Measurements from ENCODE around the gene F2.
A peak's percentile ranks its signal among the peaks of the same experiment; 100 is the strongest.
"Not testable (repeated sequence)": the region's sequence is repeated elsewhere in the genome, so short reads cannot be mapped to it uniquely, and the experiment has no call there.

The F2 gene

GRCh38 chr11:46705070-46705688 is 13.8 kb upstream of the F2 start:
- Histone ChIP-seq H3K9ac (ENCODE audit: low read length) (no peak overlapping the region), H3K9me3 (ENCODE audit: control insufficient read depth, low read length) (no peaks in the 10 kb centered on the region), H2BK120ac (ENCODE audit: low read depth, low read length) (no peak overlapping the region), H3K4me1 (ENCODE audit: control insufficient read depth, insufficient read depth, low read depth, low read length) (peaks cover 4% of the 10 kb centered on the region), H2BK15ac (ENCODE audit: low read depth, poor library complexity, severe bottlenecking) (no peak overlapping the region), H3K23ac (ENCODE audit: low read length in 2 of 2) (no peak overlapping the region), H2BK12ac (ENCODE audit: low read length in 2 of 2) (no peak overlapping the region), H2AK5ac (ENCODE audit: low read length, severe bottlenecking) (no peak overlapping the region), H2AFZ (ENCODE audit: low read depth, low read length) (no peak overlapping the region), H3K4ac (ENCODE audit: low read depth in 1 of 2, low read length in 2 of 2) (no peak overlapping the region), H3K36me3 (ENCODE audit: control insufficient read depth in 1 of 2, insufficient read depth in 2 of 2, low read depth in 1 of 2, low read length in 2 of 2) (peaks cover 52 to 56% of the 10 kb centered on the region in 2 experiments), H3K14ac (ENCODE audit: low read length in 2 of 2) (no peak overlapping the region), H3K4me3 (ENCODE audit: insufficient read depth in 1 of 2, low read depth in 1 of 2, low read length in 2 of 2) (no peak overlapping the region), H4K91ac (ENCODE audit: low read length) (no peak overlapping the region), H2BK5ac (ENCODE audit: low read depth, low read length, poor library complexity, severe bottlenecking) (no peak overlapping the region), H3K79me1 (replicated peaks; ENCODE audit: low read length, poor library complexity, severe bottlenecking) (peaks cover 37% of the 10 kb centered on the region), H3K27ac (ENCODE audit: low read length, poor library complexity, severe bottlenecking) (no peak overlapping the region), H4K8ac (ENCODE audit: low read length) (no peak overlapping the region), H3K27me3 (ENCODE audit: control insufficient read depth in 1 of 2, insufficient read depth in 1 of 2, low read length in 2 of 2) (no peaks in the 10 kb centered on the region), H3K4me2 (ENCODE audit: low read length, poor library complexity, severe bottlenecking) (no peak overlapping the region), H3K18ac (ENCODE audit: low read depth in 1 of 2, low read length in 2 of 2) (no peak overlapping the region)
- 98% methylated on average over 31 of the region's 31 CpGs for WGBS
- DNase-seq = no peak

- no peak overlapping the region for H2BK5ac ChIP-seq (ENCODE audit: low read depth, low read length, poor library complexity, severe bottlenecking)
Observed at GRCh38 chr11:46706886-46707285, 12.1 kb upstream of the F2 start.

GRCh38 chr11:46709351-46709750 is 9.7 kb upstream of the F2 start:
- H3K4me1 ChIP-seq (ENCODE audit: control insufficient read depth, insufficient read depth, low read depth, low read length); H2AK5ac ChIP-seq (ENCODE audit: low read length, severe bottlenecking); H2BK120ac ChIP-seq (ENCODE audit: low read depth, low read length); H3K4me2 ChIP-seq (ENCODE audit: low read length, poor library complexity, severe bottlenecking); DNase-seq; H3K18ac ChIP-seq (ENCODE audit: low read depth in 1 of 2, low read length in 2 of 2); H3K9ac ChIP-seq (ENCODE audit: low read length); H3K4me3 ChIP-seq (ENCODE audit: insufficient read depth in 1 of 2, low read depth in 1 of 2, low read length in 2 of 2); H3K14ac ChIP-seq (ENCODE audit: low read length in 2 of 2); H3K9me3 ChIP-seq (ENCODE audit: control insufficient read depth, low read length); H3K4ac ChIP-seq (ENCODE audit: low read depth in 1 of 2, low read length in 2 of 2); H3K27ac ChIP-seq (ENCODE audit: low read length, poor library complexity, severe bottlenecking); H3K23ac ChIP-seq (ENCODE audit: low read length in 2 of 2); H2BK5ac ChIP-seq (ENCODE audit: low read depth, low read length, poor library complexity, severe bottlenecking); H3K27me3 ChIP-seq (ENCODE audit: control insufficient read depth in 1 of 2, insufficient read depth in 1 of 2, low read length in 2 of 2); H2BK12ac ChIP-seq (ENCODE audit: low read length in 2 of 2); H2AFZ ChIP-seq (ENCODE audit: low read depth, low read length); H2BK15ac ChIP-seq (ENCODE audit: low read depth, poor library complexity, severe bottlenecking); H4K8ac ChIP-seq (ENCODE audit: low read length); H4K91ac ChIP-seq (ENCODE audit: low read length): not testable (repeated sequence)
- 94% methylated on average over 9 of the region's 9 CpGs for WGBS
- Histone ChIP-seq H3K36me3 (ENCODE audit: control insufficient read depth in 1 of 2, insufficient read depth in 2 of 2, low read depth in 1 of 2, low read length in 2 of 2) (peaks cover 34 to 44% of the 10 kb centered on the region in 2 experiments), H3K79me1 (replicated peaks; ENCODE audit: low read length, poor library complexity, severe bottlenecking) (peaks cover 25% of the 10 kb centered on the region)

More at GRCh38 chr11:46706886-46707285, 12.1 kb upstream of the F2 start:
- Histone ChIP-seq H2BK15ac (ENCODE audit: low read depth, poor library complexity, severe bottlenecking) (no peak overlapping the region), H3K14ac (ENCODE audit: low read length in 2 of 2) (no peak overlapping the region), H3K27me3 (ENCODE audit: control insufficient read depth in 1 of 2, insufficient read depth in 1 of 2, low read length in 2 of 2) (no peaks in the 10 kb centered on the region), H2AFZ (ENCODE audit: low read depth, low read length) (no peak overlapping the region), H3K4me1 (ENCODE audit: control insufficient read depth, insufficient read depth, low read depth, low read length) (peaks cover 7% of the 10 kb centered on the region), H3K27ac (ENCODE audit: low read length, poor library complexity, severe bottlenecking) (no peak overlapping the region), H3K9ac (ENCODE audit: low read length) (no peak overlapping the region), H3K79me1 (replicated peaks; ENCODE audit: low read length, poor library complexity, severe bottlenecking) (peaks cover 37% of the 10 kb centered on the region), H4K8ac (ENCODE audit: low read length) (no peak overlapping the region), H3K4me3 (ENCODE audit: insufficient read depth in 1 of 2, low read depth in 1 of 2, low read length in 2 of 2) (no peak overlapping the region), H3K4ac (ENCODE audit: low read depth in 1 of 2, low read length in 2 of 2) (no peak overlapping the region), H2BK120ac (ENCODE audit: low read depth, low read length) (no peak overlapping the region), H3K18ac (ENCODE audit: low read depth in 1 of 2, low read length in 2 of 2) (no peak overlapping the region), H3K9me3 (ENCODE audit: control insufficient read depth, low read length) (no peaks in the 10 kb centered on the region), H3K4me2 (ENCODE audit: low read length, poor library complexity, severe bottlenecking) (no peak overlapping the region), H3K36me3 (ENCODE audit: control insufficient read depth in 1 of 2, insufficient read depth in 2 of 2, low read depth in 1 of 2, low read length in 2 of 2) (peaks cover 56 to 58% of the 10 kb centered on the region in 2 experiments), H3K23ac (ENCODE audit: low read length in 2 of 2) (no peak overlapping the region), H4K91ac (ENCODE audit: low read length) (no peak overlapping the region), H2BK12ac (ENCODE audit: low read length in 2 of 2) (no peak overlapping the region), H2AK5ac (ENCODE audit: low read length, severe bottlenecking) (no peak overlapping the region)
- no peak for DNase-seq
- WGBS = 99% methylated on average over 7 of the region's 7 CpGs

- peak overlapping the region; percentile 28 for H4K8ac ChIP-seq (ENCODE audit: low read length)
- no peak overlapping the region for H3K4me3 ChIP-seq (ENCODE audit: insufficient read depth in 1 of 2, low read depth in 1 of 2, low read length in 2 of 2)
- no peak overlapping the region for H2BK15ac ChIP-seq (ENCODE audit: low read depth, poor library complexity, severe bottlenecking)
- DNase-seq = peak; percentile 83
- no peak overlapping the region for H3K27ac ChIP-seq (ENCODE audit: low read length, poor library complexity, severe bottlenecking)
- H3K23ac ChIP-seq (ENCODE audit: low read length in 2 of 2) = no peak overlapping the region
- peaks cover 11% of the 10 kb centered on the region for H3K4me1 ChIP-seq (ENCODE audit: control insufficient read depth, insufficient read depth, low read depth, low read length)
- H3K4me2 ChIP-seq (ENCODE audit: low read length, poor library complexity, severe bottlenecking) = no peak overlapping the region
- H3K18ac ChIP-seq (ENCODE audit: low read depth in 1 of 2, low read length in 2 of 2) = peak overlapping the region in 1 of 2 experiments; percentile 74
- peaks cover 10% of the 10 kb centered on the region for H3K79me1 ChIP-seq (replicated peaks; ENCODE audit: low read length, poor library complexity, severe bottlenecking)
- no peak overlapping the region for H3K4ac ChIP-seq (ENCODE audit: low read depth in 1 of 2, low read length in 2 of 2)
- 91% methylated on average over 10 of the region's 10 CpGs for WGBS
- H3K36me3 ChIP-seq (ENCODE audit: control insufficient read depth in 1 of 2, insufficient read depth in 2 of 2, low read depth in 1 of 2, low read length in 2 of 2) = peaks cover 19 to 29% of the 10 kb centered on the region in 2 experiments
- H2AFZ ChIP-seq (ENCODE audit: low read depth, low read length) = no peak overlapping the region
- peak overlapping the region; percentile 80 for H3K9ac ChIP-seq (ENCODE audit: low read length)
- peak overlapping the region; percentile 81 for H2AK5ac ChIP-seq (ENCODE audit: low read length, severe bottlenecking)
- H2BK120ac ChIP-seq (ENCODE audit: low read depth, low read length) = no peak overlapping the region
- H3K14ac ChIP-seq (ENCODE audit: low read length in 2 of 2) = no peak overlapping the region
- no peaks in the 10 kb centered on the region for H3K27me3 ChIP-seq (ENCODE audit: control insufficient read depth in 1 of 2, insufficient read depth in 1 of 2, low read length in 2 of 2)
- peak overlapping the region; percentile 74 for H4K91ac ChIP-seq (ENCODE audit: low read length)
- no peaks in the 10 kb centered on the region for H3K9me3 ChIP-seq (ENCODE audit: control insufficient read depth, low read length)
- no peak overlapping the region for H2BK5ac ChIP-seq (ENCODE audit: low read depth, low read length, poor library complexity, severe bottlenecking)
- H2BK12ac ChIP-seq (ENCODE audit: low read length in 2 of 2) = peak overlapping the region in 1 of 2 experiments; percentile 64
Observed at GRCh38 chr11:46710821-46711269, 8.2 kb upstream of the F2 start.
